GM13976 (cell line): ENCODE measurements around the gene AZU1.

ENCODE experiments used
- DNase-seq: peaks from one replicate; pipeline ENCODE4 v3.0.0; 2012; ENCODE audit warnings: low spot score
- in situ Hi-C: fragments of 300-500 bp; cut with MboI; formaldehyde crosslinking; loops from one replicate; pipeline ENCODE4 v1.12.0; 2022; ENCODE audit warnings: low sequenced_read_pairs, mixed read lengths, inconsistent platforms; ENCODE audit not compliant: unreplicated experiment
- TF ChIP-seq, protein P1 (sequence below): IDR thresholded peaks from 2 replicates; pipeline ENCODE4 v1.5.1; 2012; ENCODE audit warnings: borderline replicate concordance, mild to moderate bottlenecking; ENCODE audit not compliant: insufficient read depth; ENCODE audit errors: extremely low read depth, missing control alignments, control extremely low read depth

Gene AZU1

DNA sequence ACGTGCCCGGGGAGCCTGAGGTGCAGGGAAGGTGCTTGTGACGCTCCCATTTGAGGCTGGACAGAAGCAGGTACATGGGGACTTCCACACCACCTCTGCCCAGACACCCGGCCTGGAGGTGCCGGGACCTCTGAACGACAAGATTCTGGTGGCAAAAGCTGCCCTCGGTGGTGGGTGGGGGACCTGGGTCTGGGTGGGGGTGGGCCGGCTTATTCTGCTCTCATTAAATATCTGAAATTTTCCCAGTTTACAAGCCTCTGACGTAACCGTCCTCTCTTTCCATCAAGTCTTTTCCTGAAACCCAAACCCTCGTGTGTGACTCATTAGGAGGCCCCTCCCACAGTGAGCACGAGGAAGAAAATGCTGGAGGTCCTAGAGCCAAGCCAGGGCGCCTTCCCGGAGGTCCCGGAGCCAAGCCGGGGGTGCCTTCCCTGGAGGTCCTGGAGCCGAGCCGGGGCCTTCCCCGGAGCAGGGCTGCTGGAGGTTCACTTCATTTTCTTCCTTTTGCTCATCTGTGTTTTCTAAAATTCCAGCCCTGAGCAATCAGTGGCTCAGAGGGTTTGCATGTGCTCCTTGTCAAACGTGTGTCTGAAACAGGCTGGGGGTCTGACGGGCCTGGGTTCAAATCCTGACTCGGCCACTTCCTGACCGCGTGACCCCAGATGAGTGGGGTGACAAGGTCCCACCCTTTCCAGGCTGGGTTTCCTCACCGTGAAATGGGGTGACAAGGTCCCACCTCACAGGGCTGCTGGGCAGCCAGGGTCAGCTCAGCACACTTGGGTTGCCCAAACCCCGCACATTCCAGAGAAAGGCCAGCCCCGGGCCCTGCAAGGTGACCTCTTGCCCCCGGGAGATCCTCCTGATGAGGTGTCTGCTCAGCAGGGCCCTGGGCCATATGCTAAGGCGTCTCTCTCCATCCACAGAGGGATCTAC is 41.9 kb downstream of the AZU1 start:
- in situ Hi-C loops: loop anchor here (10.0 kb wide), 1 partner anchor 45 kb away; the partner anchor contains the start of genes KISS1R and R3HDM4
- DNase-seq: no peak
- TF ChIP-seq, protein P1, sequence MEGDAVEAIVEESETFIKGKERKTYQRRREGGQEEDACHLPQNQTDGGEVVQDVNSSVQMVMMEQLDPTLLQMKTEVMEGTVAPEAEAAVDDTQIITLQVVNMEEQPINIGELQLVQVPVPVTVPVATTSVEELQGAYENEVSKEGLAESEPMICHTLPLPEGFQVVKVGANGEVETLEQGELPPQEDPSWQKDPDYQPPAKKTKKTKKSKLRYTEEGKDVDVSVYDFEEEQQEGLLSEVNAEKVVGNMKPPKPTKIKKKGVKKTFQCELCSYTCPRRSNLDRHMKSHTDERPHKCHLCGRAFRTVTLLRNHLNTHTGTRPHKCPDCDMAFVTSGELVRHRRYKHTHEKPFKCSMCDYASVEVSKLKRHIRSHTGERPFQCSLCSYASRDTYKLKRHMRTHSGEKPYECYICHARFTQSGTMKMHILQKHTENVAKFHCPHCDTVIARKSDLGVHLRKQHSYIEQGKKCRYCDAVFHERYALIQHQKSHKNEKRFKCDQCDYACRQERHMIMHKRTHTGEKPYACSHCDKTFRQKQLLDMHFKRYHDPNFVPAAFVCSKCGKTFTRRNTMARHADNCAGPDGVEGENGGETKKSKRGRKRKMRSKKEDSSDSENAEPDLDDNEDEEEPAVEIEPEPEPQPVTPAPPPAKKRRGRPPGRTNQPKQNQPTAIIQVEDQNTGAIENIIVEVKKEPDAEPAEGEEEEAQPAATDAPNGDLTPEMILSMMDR: no peak

GRCh38 chr19:870314-870713 is 42.7 kb downstream of the AZU1 start:
- in situ Hi-C loops: no loop called here
- TF ChIP-seq, protein P1: no peak
- DNase-seq: no peak

- DNase-seq: no peak
- TF ChIP-seq, protein P1: no peak
- in situ Hi-C loops: no loop called here
Observed at GRCh38 chr19:870963-871401, 43.3 kb downstream of the AZU1 start.

- in situ Hi-C loops: no loop called here
- TF ChIP-seq, protein P1: no peak
- no peak for DNase-seq
Observed at GRCh38 chr19:871446-872265, 44.0 kb downstream of the AZU1 start.

GRCh38 chr19:872266-872951 is 44.8 kb downstream of the AZU1 start:
- in situ Hi-C loops: no loop called here
- TF ChIP-seq, protein P1: no peak
- peak; percentile 90 for DNase-seq

DNA sequence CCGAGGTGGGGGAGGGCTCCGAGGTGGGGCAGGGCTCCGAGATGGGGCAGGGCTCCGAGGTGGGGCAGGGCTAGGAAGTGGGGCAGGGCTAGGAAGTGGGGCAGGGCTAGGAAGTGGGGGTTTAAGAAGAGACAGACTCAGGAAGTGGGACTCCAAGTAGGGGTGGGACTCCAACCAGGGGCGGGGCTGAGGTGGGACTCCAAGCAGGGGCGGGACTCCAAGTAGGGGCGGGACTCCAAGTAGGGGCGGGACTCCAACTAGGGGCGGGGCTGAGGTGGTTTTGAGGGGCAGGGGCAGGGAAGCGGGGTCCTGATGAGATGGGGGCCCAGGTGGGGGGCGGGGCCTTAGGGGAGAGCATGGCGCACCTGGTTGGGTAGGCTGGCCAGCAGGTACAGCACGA is 45.4 kb downstream of the AZU1 start:
- TF ChIP-seq, protein P1: no peak
- DNase-seq: peak; percentile 84
- in situ Hi-C loops: no loop called here
